Measurements from ENCODE around the gene KLHL13.
A peak's percentile ranks its signal among the peaks of the same experiment; 100 is the strongest.

Gene KLHL13

GRCh38 chrX:117996918-117997480, 119.6 kb downstream of the KLHL13 start:
- TF ChIP-seq CTCF (IDR thresholded peaks at IDR 0.05; ENCODE audit: extremely low read depth, insufficient read depth, missing control alignments): peak; percentile 50
- in situ Hi-C loops (cut with MboI; ENCODE audit: low pct_unique_long_range_greater_than_20kb, low sequenced_read_pairs, unreplicated experiment): no loop called here
- DNase-seq (ENCODE audit: low spot score): peak; percentile 8

GRCh38 chrX:117996408-117996807, 120.2 kb downstream of the KLHL13 start:
- DNase-seq (ENCODE audit: low spot score): no peak
- in situ Hi-C loops (cut with MboI; ENCODE audit: low pct_unique_long_range_greater_than_20kb, low sequenced_read_pairs, unreplicated experiment): no loop called here
- no peak for TF ChIP-seq CTCF (IDR thresholded peaks at IDR 0.05; ENCODE audit: extremely low read depth, insufficient read depth, missing control alignments)

- no peak for TF ChIP-seq CTCF (IDR thresholded peaks at IDR 0.05; ENCODE audit: extremely low read depth, insufficient read depth, missing control alignments)
- DNase-seq (ENCODE audit: low spot score): no peak
- in situ Hi-C loops (cut with MboI; ENCODE audit: low pct_unique_long_range_greater_than_20kb, low sequenced_read_pairs, unreplicated experiment): no loop called here
Measured at GRCh38 chrX:117995378-117995777, 121.2 kb downstream of the KLHL13 start.

- in situ Hi-C loops (cut with MboI; ENCODE audit: low pct_unique_long_range_greater_than_20kb, low sequenced_read_pairs, unreplicated experiment): no loop called here
- TF ChIP-seq CTCF (IDR thresholded peaks at IDR 0.05; ENCODE audit: extremely low read depth, insufficient read depth, missing control alignments): no peak
- no peak for DNase-seq (ENCODE audit: low spot score)
Measured at GRCh38 chrX:117992192-117992723, 124.4 kb downstream of the KLHL13 start.

- no peak for TF ChIP-seq CTCF (IDR thresholded peaks at IDR 0.05; ENCODE audit: extremely low read depth, insufficient read depth, missing control alignments)
- in situ Hi-C loops (cut with MboI; ENCODE audit: low pct_unique_long_range_greater_than_20kb, low sequenced_read_pairs, unreplicated experiment): no loop called here
- no peak for DNase-seq (ENCODE audit: low spot score)
Measured at GRCh38 chrX:117990438-117990837, 126.2 kb downstream of the KLHL13 start.

GRCh38 chrX:117989512-117989911, 127.1 kb downstream of the KLHL13 start:
- in situ Hi-C loops (cut with MboI; ENCODE audit: low pct_unique_long_range_greater_than_20kb, low sequenced_read_pairs, unreplicated experiment): no loop called here
- DNase-seq (ENCODE audit: low spot score): no peak
- no peak for TF ChIP-seq CTCF (IDR thresholded peaks at IDR 0.05; ENCODE audit: extremely low read depth, insufficient read depth, missing control alignments)
